Fibroblast of mammary gland (primary cell): ENCODE results near the gene CLDN20.
A peak's percentile ranks its signal among the peaks of the same experiment; 100 is the strongest.

Experiments
- DNase-seq: peaks from one replicate; pipeline ENCODE4 v3.0.0-alpha.2; 2010; ENCODE audit warnings: low read depth
- H3K4me3 ChIP-seq: 2 replicates; pipeline ENCODE4 v1.5.1; 2011; ENCODE audit warnings: low read depth, mild to moderate bottlenecking, low read length, moderate library complexity; ENCODE audit not compliant: control insufficient read depth
- CTCF ChIP-seq: conservative IDR thresholded peaks from 2 replicates; pipeline ENCODE4 v1.5.1; 2011; ENCODE audit warnings: low read depth, low read length, inconsistent platforms; ENCODE audit not compliant: control insufficient read depth, insufficient read depth

CLDN20 gene

GRCh38 chr6:155245193-155245592, 18.6 kb upstream of the CLDN20 start:
- DNase-seq: no peak
- TF ChIP-seq CTCF: no peak
- no peak overlapping the region for H3K4me3 ChIP-seq

GRCh38 chr6:155245831-155246230, 18.0 kb upstream of the CLDN20 start:
- H3K4me3 ChIP-seq: no peak overlapping the region
- no peak for TF ChIP-seq CTCF
- no peak for DNase-seq

- no peak overlapping the region for H3K4me3 ChIP-seq
- no peak for DNase-seq
- no peak for TF ChIP-seq CTCF
Measured at GRCh38 chr6:155246825-155247224, 17.0 kb upstream of the CLDN20 start.

GRCh38 chr6:155247618-155248007, 16.2 kb upstream of the CLDN20 start:
- no peak for TF ChIP-seq CTCF
- H3K4me3 ChIP-seq: no peak overlapping the region
- DNase-seq: peak; percentile 31

- no peak overlapping the region for H3K4me3 ChIP-seq
- peak; percentile 81 for TF ChIP-seq CTCF
- DNase-seq: peak; percentile 80
Measured at GRCh38 chr6:155248008-155249001, 15.5 kb upstream of the CLDN20 start.

GRCh38 chr6:155250701-155251381, 13.0 kb upstream of the CLDN20 start:
- TF ChIP-seq CTCF: no peak

More at GRCh38 chr6:155250701-155251381, 13.0 kb upstream of the CLDN20 start:
- no peak for DNase-seq
- H3K4me3 ChIP-seq: no peak overlapping the region
